Stimulated activated CD4-positive, alpha-beta T cell treated with anti-CD3 and anti-CD28 coated beads, Interleukin-1b, Interleukin-23, amount 100 ng/mL, for 48 hours (primary cell): ENCODE data around the gene ZNF771.

Source experiments
- DNase-seq: peaks from one replicate; pipeline ENCODE4 v3.0.0-alpha.2; 2020

The ZNF771 gene

GRCh38 chr16:30407102-30407803 is at the start of gene ZNF771:
TSS of gene ZNF771 (plus strand) at chr16:30407606. CDS start at chr16:30408054, 448 bp downstream.
- DNase-seq = peak; percentile 91

- DNase-seq = no peak
These were observed 49.5 kb upstream of the ZNF771 start for GRCh38 chr16:30357715-30358576.

- DNase-seq = no peak
These were observed 48.8 kb upstream of the ZNF771 start for GRCh38 chr16:30358577-30358936.

- DNase-seq = no peak
These were observed 48.2 kb upstream of the ZNF771 start for GRCh38 chr16:30358990-30359870.

GRCh38 chr16:30359871-30360170 is 47.6 kb upstream of the ZNF771 start:
- DNase-seq = no peak

- no peak for DNase-seq
These were observed 46.2 kb upstream of the ZNF771 start for GRCh38 chr16:30361180-30361579.

- DNase-seq = no peak
These were observed 42.2 kb upstream of the ZNF771 start for GRCh38 chr16:30365200-30365599.

- no peak for DNase-seq
These were observed 40.9 kb upstream of the ZNF771 start for GRCh38 chr16:30366511-30366910.

- DNase-seq = no peak
These were observed 39.9 kb upstream of the ZNF771 start for GRCh38 chr16:30367349-30368009.

- DNase-seq = no peak
These were observed 39.1 kb upstream of the ZNF771 start for GRCh38 chr16:30368122-30368791.

- no peak for DNase-seq
These were observed 38.7 kb upstream of the ZNF771 start for GRCh38 chr16:30368792-30369090.

GRCh38 chr16:30369091-30369937 is 38.1 kb upstream of the ZNF771 start:
- no peak for DNase-seq

GRCh38 chr16:30369938-30370455 is 37.4 kb upstream of the ZNF771 start:
- no peak for DNase-seq

- peak; percentile 99 for DNase-seq
These were observed 36.8 kb upstream of the ZNF771 start, which contains the start of gene TBC1D10B for GRCh38 chr16:30370456-30371247. TSS of gene TBC1D10B (minus strand) at chr16:30370494. CDS start at chr16:30370183, 311 bp downstream.

- no peak for DNase-seq
These were observed 36.1 kb upstream of the ZNF771 start for GRCh38 chr16:30371248-30371816.

- no peak for DNase-seq
These were observed 35.2 kb upstream of the ZNF771 start for GRCh38 chr16:30372038-30372712.

GRCh38 chr16:30372725-30373124 is 34.7 kb upstream of the ZNF771 start:
- no peak for DNase-seq

- DNase-seq = no peak
These were observed 32.9 kb upstream of the ZNF771 start, which contains the start of gene MYL11 for GRCh38 chr16:30374538-30374937. TSS of gene MYL11 (plus strand) at chr16:30374802. CDS start at chr16:30374858, 56 bp downstream.

- DNase-seq = no peak
These were observed 31.5 kb upstream of the ZNF771 start for GRCh38 chr16:30375864-30376263.
